Activated T-cell treated with anti-CD3 and anti-CD28 coated beads, Interleukin-2, amount 50 U/mL, for 4 hours (primary cell): ENCODE results near the gene ACTR3. TPM values are rescaled to one million over a fixed set of nuclear protein-coding genes. Genes with fewer than 3 reads are reported as not detected.
A peak's percentile ranks its signal among the peaks of the same experiment; 100 is the strongest.
"Not testable (repeated sequence)": the region's sequence is repeated elsewhere in the genome, so short reads cannot be mapped to it uniquely, and the experiment has no call there.

Experiments used
- ATAC-seq, 2 donors: fragments of 200-7000 bp; cut with Tn5 transposase; one replicate each; pipeline ENCODE4 v1.10.0; 2021
- DNase-seq: peaks from one replicate; pipeline ENCODE4 v3.0.0-alpha.2; 2020
- H3K27me3 Mint-ChIP-seq: one replicate; pipeline ENCODE4 v1.8.0; 2021; ENCODE audit warnings: low read depth, mixed read lengths
- H3K36me3 Mint-ChIP-seq: one replicate; pipeline ENCODE4 v1.8.0; 2022; ENCODE audit warnings: mixed read lengths; ENCODE audit not compliant: insufficient read depth
- H3K4me1 Mint-ChIP-seq: one replicate; pipeline ENCODE4 v1.8.0; 2021; ENCODE audit warnings: low read depth, mixed read lengths
- H3K4me3 Mint-ChIP-seq: one replicate; pipeline ENCODE4 v1.8.0; 2021; ENCODE audit warnings: mild to moderate bottlenecking, moderate library complexity, mixed read lengths
- H3K9me3 Mint-ChIP-seq: one replicate; pipeline ENCODE4 v1.8.0; 2021; ENCODE audit warnings: mixed read lengths
- total RNA-seq, 3 donors: library from RNA; stranded (reverse); gene quantifications; one replicate each; pipeline ENCODE4 v1.2.1, GENCODE V29; 2021

Gene ACTR3
- total RNA-seq, 3 donors from 2014 or later = 517 to 534 (median 529) TPM

GRCh38 chr2:113950906-113951305 is 61.0 kb downstream of the ACTR3 start:
- not testable (repeated sequence) for DNase-seq, H3K27me3 Mint-ChIP-seq, H3K9me3 Mint-ChIP-seq, H3K4me3 Mint-ChIP-seq
- peak in 1 of 2 donors; percentile 43 for ATAC-seq
- peaks cover 51% of the 10 kb centered on the region for H3K36me3 Mint-ChIP-seq
- H3K4me1 Mint-ChIP-seq = peaks cover 16% of the 10 kb centered on the region

DNA sequence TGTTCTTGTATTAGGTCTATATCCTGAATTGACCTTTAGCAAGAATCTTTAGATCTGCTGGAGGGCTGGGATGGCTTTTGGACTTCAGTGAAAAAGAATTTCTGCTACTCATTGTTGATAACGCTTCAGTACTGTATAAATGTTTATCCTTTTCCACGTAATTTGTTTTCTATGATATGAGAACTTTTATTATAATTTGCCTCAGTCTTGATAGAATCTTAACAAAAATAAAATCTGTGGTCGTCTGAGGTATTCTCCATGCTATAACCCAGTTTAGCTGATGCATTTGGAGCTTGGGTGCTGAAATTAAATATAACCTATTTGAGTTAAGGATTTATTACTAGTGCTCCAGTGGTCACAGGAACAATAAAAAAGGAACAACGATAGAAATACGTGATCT is 71.1 kb downstream of the ACTR3 start:
- Mint-ChIP-seq H3K27me3 (no peaks in the 10 kb centered on the region), H3K4me1 (peaks cover 3% of the 10 kb centered on the region), H3K4me3 (no peak overlapping the region), H3K36me3 (peaks cover 23% of the 10 kb centered on the region), H3K9me3 (no peaks in the 10 kb centered on the region)
- ATAC-seq (no peak), DNase-seq (no peak)

DNA sequence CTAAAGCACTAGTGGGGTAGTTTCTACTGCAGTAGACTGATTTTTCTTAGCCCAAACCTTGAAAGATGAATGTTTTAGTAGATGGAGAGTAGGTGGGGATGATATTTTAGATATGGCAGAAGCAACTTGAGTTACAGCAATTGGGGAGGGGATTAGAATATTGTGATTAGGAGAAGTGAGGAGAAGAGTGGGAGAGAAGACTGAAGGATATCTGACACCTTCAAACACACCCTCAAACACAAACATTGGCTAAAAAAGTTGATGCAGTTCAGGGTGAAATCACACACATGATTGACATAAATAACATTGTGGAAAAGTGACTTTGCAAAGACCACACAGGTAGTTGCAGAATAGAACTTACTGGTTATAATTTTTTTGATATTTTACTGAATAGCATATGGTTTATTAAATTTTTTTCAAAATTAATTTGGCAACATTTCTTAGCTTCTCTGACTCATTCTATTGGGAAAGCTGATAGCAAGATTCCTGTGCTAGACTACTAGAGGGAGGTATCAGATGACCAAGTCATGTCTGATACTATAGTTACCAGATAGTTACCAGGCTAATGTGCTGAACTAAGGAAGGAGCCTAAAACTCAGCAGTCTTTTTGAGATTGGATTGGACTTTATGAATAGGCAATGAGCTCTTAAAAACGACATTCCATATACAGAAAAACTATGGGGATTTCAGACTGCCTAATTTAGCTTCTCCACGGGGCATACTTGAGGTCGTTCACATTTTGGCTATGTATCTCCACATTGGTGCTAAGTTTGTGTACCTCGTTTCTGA is 73.0 kb downstream of the ACTR3 start:
- H3K4me1 Mint-ChIP-seq = peaks cover 4% of the 10 kb centered on the region
- no peak for ATAC-seq
- H3K9me3 Mint-ChIP-seq = no peaks in the 10 kb centered on the region
- no peak overlapping the region for H3K4me3 Mint-ChIP-seq
- no peak for DNase-seq
- H3K27me3 Mint-ChIP-seq = no peaks in the 10 kb centered on the region
- peaks cover 12% of the 10 kb centered on the region for H3K36me3 Mint-ChIP-seq

DNA sequence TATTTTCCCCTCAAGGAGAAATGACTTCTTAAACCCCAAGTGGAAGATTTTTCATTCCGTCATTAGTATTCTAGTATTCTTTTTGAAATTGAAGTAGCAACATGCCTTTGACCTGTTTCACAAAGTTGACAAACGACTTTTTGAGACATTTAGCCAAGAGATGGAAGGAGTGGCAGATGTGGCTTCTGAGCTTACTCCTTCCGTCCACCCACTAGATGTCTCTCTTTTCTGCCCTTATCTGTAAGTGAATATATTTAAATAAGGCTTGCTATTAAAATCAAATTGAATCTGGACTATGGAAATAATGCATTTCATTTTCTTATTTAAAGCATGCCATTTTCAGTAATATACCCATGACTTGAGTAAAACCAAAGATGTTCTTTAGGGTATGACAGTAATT is 74.1 kb downstream of the ACTR3 start:
- no peaks in the 10 kb centered on the region for H3K27me3 Mint-ChIP-seq
- ATAC-seq (no peak), DNase-seq (no peak)

GRCh38 chr2:113964436-113964835 is 74.5 kb downstream of the ACTR3 start:
- no peaks in the 10 kb centered on the region for H3K27me3 Mint-ChIP-seq
- ATAC-seq (no peak), DNase-seq (no peak)
- H3K36me3 Mint-ChIP-seq = peaks cover 8% of the 10 kb centered on the region
- H3K4me3 Mint-ChIP-seq = no peak overlapping the region
- H3K9me3 Mint-ChIP-seq = no peaks in the 10 kb centered on the region
- peaks cover 4% of the 10 kb centered on the region for H3K4me1 Mint-ChIP-seq

More for the DNA sequence above, 74.1 kb downstream of the ACTR3 start:
- Mint-ChIP-seq H3K4me1 (peaks cover 4% of the 10 kb centered on the region), H3K36me3 (peaks cover 12% of the 10 kb centered on the region), H3K9me3 (no peaks in the 10 kb centered on the region), H3K4me3 (no peak overlapping the region)

GRCh38 chr2:113965228-113965627 is 75.3 kb downstream of the ACTR3 start:
- Mint-ChIP-seq H3K27me3 (no peaks in the 10 kb centered on the region), H3K4me1 (peaks cover 4% of the 10 kb centered on the region)
- ATAC-seq = no peak

GRCh38 chr2:113965644-113966043 is 75.8 kb downstream of the ACTR3 start:
- Mint-ChIP-seq H3K36me3 (peaks cover 5% of the 10 kb centered on the region), H3K27me3 (no peaks in the 10 kb centered on the region), H3K9me3 (no peaks in the 10 kb centered on the region), H3K4me3 (no peak overlapping the region), H3K4me1 (peaks cover 4% of the 10 kb centered on the region)
- ATAC-seq (peak; percentile 80 to 81), DNase-seq (no peak)

More at GRCh38 chr2:113965228-113965627, 75.3 kb downstream of the ACTR3 start:
- DNase-seq = no peak
- Mint-ChIP-seq H3K9me3 (no peaks in the 10 kb centered on the region), H3K36me3 (peaks cover 6% of the 10 kb centered on the region), H3K4me3 (no peak overlapping the region)

- Mint-ChIP-seq H3K4me1 (peaks cover 6% of the 10 kb centered on the region), H3K36me3 (peaks cover 4% of the 10 kb centered on the region), H3K4me3 (no peak overlapping the region), H3K27me3 (no peaks in the 10 kb centered on the region), H3K9me3 (no peaks in the 10 kb centered on the region)
- ATAC-seq (no peak), DNase-seq (no peak)
Observed at GRCh38 chr2:113966171-113966570, 76.3 kb downstream of the ACTR3 start.

DNA sequence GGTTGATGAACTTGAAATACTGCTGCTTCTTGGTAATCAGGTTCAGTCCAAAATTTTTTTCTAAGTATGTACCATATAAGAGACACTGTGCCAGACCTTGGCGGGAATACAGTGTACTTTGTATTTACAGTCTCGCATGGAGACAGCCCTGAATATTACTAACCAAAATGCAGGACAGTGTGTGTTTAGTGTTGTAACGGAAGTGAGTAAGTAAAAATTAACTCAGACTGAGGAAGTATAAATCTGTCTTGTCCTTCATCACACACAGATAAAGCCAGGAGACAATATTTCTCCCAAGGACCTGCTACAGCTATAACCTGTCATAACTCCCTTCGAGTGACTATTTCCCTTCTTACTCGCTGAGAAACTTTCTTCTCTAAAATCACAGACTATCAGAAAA is 76.9 kb downstream of the ACTR3 start:
- Mint-ChIP-seq H3K4me3 (no peak overlapping the region), H3K9me3 (no peaks in the 10 kb centered on the region), H3K4me1 (peaks cover 11% of the 10 kb centered on the region), H3K36me3 (peaks cover 2% of the 10 kb centered on the region), H3K27me3 (no peaks in the 10 kb centered on the region)
- ATAC-seq (no peak), DNase-seq (no peak)

DNA sequence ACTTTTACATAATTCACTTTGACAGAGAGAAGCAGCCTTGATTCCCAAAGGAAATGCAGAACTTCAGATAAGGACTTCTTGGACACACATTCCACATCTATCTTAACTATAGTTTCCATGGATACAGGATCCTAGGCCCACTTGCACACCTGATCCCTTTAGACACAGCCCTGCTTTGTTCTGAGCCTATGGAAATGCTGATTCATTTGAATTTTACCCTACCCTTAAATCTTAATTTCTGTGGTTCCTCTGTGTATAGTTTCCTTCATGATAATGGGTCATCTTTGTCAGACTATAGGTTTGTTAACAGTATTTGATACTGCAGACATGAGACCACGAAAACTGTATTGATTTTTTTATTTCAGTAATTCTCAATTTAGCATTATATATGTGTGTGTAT is 77.4 kb downstream of the ACTR3 start:
- DNase-seq = no peak
- H3K4me1 Mint-ChIP-seq = peaks cover 12% of the 10 kb centered on the region
- H3K36me3 Mint-ChIP-seq = peaks cover 6% of the 10 kb centered on the region
- no peaks in the 10 kb centered on the region for H3K9me3 Mint-ChIP-seq
- no peak overlapping the region for H3K4me3 Mint-ChIP-seq
- ATAC-seq = no peak
- H3K27me3 Mint-ChIP-seq = no peaks in the 10 kb centered on the region

DNA sequence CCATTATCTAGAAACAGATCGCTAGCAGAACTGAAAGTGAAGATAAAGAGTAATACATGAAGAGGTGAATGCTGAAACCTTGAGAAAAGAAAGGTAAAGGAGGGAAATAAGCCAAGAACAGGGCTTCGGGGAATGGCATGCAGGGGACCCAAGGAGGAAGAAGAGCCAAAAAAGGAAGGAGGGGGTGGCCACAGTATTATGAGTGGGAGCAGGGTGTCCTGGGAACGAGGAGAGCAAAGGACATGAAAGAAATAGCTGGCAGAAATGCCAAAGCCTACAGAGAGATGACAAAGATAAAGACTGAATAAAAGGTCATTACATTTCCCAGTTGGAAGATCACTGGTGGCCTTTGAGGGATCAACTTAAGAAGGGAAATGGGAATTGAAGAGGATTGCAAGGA is 82.9 kb downstream of the ACTR3 start:
- no peak overlapping the region for H3K4me3 Mint-ChIP-seq
- H3K9me3 Mint-ChIP-seq = no peaks in the 10 kb centered on the region
- DNase-seq (no peak), ATAC-seq (no peak)
- peaks cover 35% of the 10 kb centered on the region for H3K36me3 Mint-ChIP-seq
- H3K4me1 Mint-ChIP-seq = peaks cover 8% of the 10 kb centered on the region
- H3K27me3 Mint-ChIP-seq = no peaks in the 10 kb centered on the region

DNA sequence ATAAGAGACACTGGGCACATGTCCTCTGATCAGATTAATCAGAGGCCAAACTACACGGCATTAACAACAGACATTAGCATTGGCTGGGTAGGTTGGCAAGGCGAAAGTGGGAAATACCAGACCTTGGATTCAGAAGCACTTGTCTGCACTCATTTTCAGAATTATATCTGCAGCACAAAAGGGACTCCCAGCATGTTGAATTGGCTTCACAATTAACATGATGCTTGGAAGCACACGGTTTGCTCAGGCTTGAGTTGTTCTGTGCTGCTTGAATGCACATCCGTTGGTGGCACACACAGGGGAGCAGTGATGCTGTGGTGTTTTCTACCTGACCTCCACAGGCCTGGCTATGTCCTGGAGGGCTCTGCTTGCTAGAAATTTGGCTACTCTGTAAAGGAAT is 83.9 kb downstream of the ACTR3 start:
- Mint-ChIP-seq H3K4me3 (no peak overlapping the region), H3K27me3 (no peaks in the 10 kb centered on the region), H3K36me3 (peaks cover 35% of the 10 kb centered on the region), H3K4me1 (peaks cover 8% of the 10 kb centered on the region), H3K9me3 (no peaks in the 10 kb centered on the region)
- ATAC-seq = no peak
- no peak for DNase-seq

- ATAC-seq = no peak
- DNase-seq = no peak
- Mint-ChIP-seq H3K27me3 (no peaks in the 10 kb centered on the region), H3K4me3 (no peak overlapping the region), H3K9me3 (no peaks in the 10 kb centered on the region), H3K4me1 (peaks cover 8% of the 10 kb centered on the region), H3K36me3 (peaks cover 35% of the 10 kb centered on the region)
Observed at GRCh38 chr2:113974727-113975126, 84.8 kb downstream of the ACTR3 start.

DNA sequence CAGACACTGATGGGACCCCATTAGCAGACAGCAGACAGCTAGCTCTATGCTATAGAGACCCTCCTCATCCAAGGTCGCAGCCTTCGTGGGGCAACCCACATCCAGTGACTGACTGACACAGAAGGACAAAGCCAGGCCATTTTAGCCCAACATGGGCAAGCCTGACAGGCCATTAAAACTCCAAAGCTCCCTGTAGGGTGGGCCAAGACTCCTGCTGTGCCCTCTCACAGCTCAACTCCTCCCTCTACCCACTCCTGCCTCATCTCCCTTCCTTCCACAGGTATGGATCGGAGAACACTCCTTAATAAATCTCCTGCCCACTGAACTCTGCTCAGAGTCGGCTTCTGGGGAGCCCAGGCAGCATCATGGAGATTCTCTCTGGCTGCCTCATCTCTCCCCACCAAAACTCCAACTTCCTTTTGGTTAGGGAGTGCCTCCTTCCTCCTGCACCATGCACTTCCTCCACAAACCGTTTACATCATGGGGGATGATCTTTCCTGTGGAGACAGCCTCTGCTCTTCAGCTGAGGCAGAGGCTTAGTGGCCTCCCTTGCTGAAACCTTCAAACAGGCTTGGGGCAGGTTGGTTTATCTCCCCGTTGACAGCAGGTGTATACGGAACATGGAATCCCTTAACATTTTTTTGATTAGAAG is 86.5 kb downstream of the ACTR3 start:
- no peak for DNase-seq
- peaks cover 37% of the 10 kb centered on the region for H3K36me3 Mint-ChIP-seq
- peaks cover 3% of the 10 kb centered on the region for H3K9me3 Mint-ChIP-seq
- H3K27me3 Mint-ChIP-seq = no peaks in the 10 kb centered on the region
- no peak overlapping the region for H3K4me3 Mint-ChIP-seq
- no peak for ATAC-seq
- H3K4me1 Mint-ChIP-seq = peaks cover 7% of the 10 kb centered on the region

GRCh38 chr2:113977060-113977659 is 87.3 kb downstream of the ACTR3 start:
- ATAC-seq (no peak), DNase-seq (no peak)
- no peak overlapping the region for H3K4me3 Mint-ChIP-seq
- peaks cover 34% of the 10 kb centered on the region for H3K36me3 Mint-ChIP-seq
- peaks cover 2% of the 10 kb centered on the region for H3K4me1 Mint-ChIP-seq
- H3K27me3 Mint-ChIP-seq = no peaks in the 10 kb centered on the region
- H3K9me3 Mint-ChIP-seq = peaks cover 3% of the 10 kb centered on the region
